Motor neuron (in vitro differentiated cells): ENCODE results near the gene LYPD3. TPM values are rescaled to one million over a fixed set of nuclear protein-coding genes. Genes with fewer than 3 reads are reported as not detected.
"Not testable (repeated sequence)": the region's sequence is repeated elsewhere in the genome, so short reads cannot be mapped to it uniquely, and the experiment has no call there.

Experiments used
- ATAC-seq, 8 experiments: fragments of 200-7000 bp; cut with Tn5 transposase; replicated peaks in 6 of 8; 2 replicates each; pipeline ENCODE4 v1.8.0; 2021; ENCODE audit warnings: mild to moderate bottlenecking in 8 of 8, moderate library complexity in 8 of 8
- H3K27ac ChIP-seq, 2 donors: fragments of 250-450 bp; sonication (Bioruptor Pico); 2 replicates each; pipeline ENCODE4 v1.9.0; 2021; ENCODE audit warnings: antibody characterized with exemption in 2 of 2, mild to moderate bottlenecking in 2 of 2, moderate library complexity in 1 of 2
- H3K4me1 ChIP-seq, 2 donors: fragments of 250-450 bp; sonication (Bioruptor Pico); replicated peaks in 1 of 2; 2 replicates each; pipeline ENCODE4 v1.6.1; 2021; ENCODE audit warnings: antibody characterized with exemption in 2 of 2, mild to moderate bottlenecking in 2 of 2, moderate library complexity in 1 of 2
- H3K4me3 ChIP-seq, 5 donors: fragments of 250-450 bp; sonication (Bioruptor Pico); 2 replicates each; pipeline ENCODE4 v1.9.0; 2021; ENCODE audit warnings: antibody characterized with exemption in 5 of 5, mild to moderate bottlenecking in 5 of 5, moderate library complexity in 4 of 5
- WGBS, 10 experiments: fragments of 450-650 bp; shearing (Covaris generic); methylation state at CpG; one replicate each; pipeline ENCODE4 v1.0.0; 2022; 5-methylcytosine and 5-hydroxymethylcytosine counted together
- in situ Hi-C, 9 experiments: fragments of 400-800 bp; cut with MboI; loops; one replicate each; pipeline ENCODE4 v1.15.0; 2021; ENCODE audit warnings: low sequenced_read_pairs in 9 of 9, low pct_unique_long_range_greater_than_20kb in 2 of 9; ENCODE audit not compliant: unreplicated experiment in 9 of 9
- total RNA-seq, 8 experiments: library from RNA; unstranded; fragments of 300-600 nt; gene quantifications; 2 replicates each; pipeline versions ENCODE4 v1.2.3 to v1.2.4, GENCODE V29; 2022

Gene LYPD3
- total RNA-seq, 8 experiments from 2014 or later: 0.31 to 4.6 (median 1.1) TPM

DNA sequence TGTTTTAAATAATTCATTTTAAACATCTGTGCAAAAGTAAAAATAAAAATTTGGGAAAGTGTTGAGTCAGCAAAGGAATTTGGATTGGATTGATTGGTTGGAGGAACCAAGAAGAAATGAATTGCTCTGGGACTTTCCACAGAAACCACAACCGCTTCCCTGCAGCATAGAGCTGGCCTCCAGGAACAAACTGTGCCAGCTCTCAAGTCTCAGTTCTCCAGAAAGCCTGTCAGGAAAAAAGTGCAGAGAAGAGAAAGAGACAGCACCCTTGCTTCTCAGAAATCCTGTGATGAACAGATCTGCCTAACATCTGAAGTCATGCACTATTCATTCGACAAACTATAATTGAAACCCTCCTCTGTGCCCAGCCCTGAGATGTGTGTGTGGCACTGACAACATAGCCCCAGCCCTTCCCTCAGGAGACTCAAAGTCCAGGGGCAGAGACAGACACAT is 14.8 kb downstream of the LYPD3 start:
- H3K27ac ChIP-seq: no peak overlapping the region
- in situ Hi-C loops: loop anchor here in 4 of 9 experiments (10.0 kb wide), 1 partner anchor 64 kb away; no protein-coding TSS in a partner anchor
- WGBS, 10 experiments: 0 to 100% (median 60%) methylated on average over 1 of the region's 2 CpGs; no CpG with 5 or more reads in 5 of the 10 experiments
- ATAC-seq: peak in 2 of 8 experiments; percentile 60 to 70
- H3K4me1 ChIP-seq: no peaks in the 10 kb centered on the region
- H3K4me3 ChIP-seq: no peak overlapping the region

GRCh38 chr19:43447655-43448054 is 17.8 kb downstream of the LYPD3 start:
- in situ Hi-C loops: loop anchor here in 5 of 9 experiments (5.0 to 25.0 kb wide), 4 partner anchors 67 to 340 kb away; partner anchors contain the start of genes ETHE1 (in 1 of the 5) and KCNN4 (in 1 of the 5)
- no peak overlapping the region for H3K4me3 ChIP-seq
- H3K4me1 ChIP-seq: no peaks in the 10 kb centered on the region
- WGBS, 10 experiments: 80 to 100% (median 100%) methylated on average over 1 to 7 of the region's 9 CpGs; no CpG with 5 or more reads in 4 of the 10 experiments
- ATAC-seq: no peak
- no peak overlapping the region for H3K27ac ChIP-seq

DNA sequence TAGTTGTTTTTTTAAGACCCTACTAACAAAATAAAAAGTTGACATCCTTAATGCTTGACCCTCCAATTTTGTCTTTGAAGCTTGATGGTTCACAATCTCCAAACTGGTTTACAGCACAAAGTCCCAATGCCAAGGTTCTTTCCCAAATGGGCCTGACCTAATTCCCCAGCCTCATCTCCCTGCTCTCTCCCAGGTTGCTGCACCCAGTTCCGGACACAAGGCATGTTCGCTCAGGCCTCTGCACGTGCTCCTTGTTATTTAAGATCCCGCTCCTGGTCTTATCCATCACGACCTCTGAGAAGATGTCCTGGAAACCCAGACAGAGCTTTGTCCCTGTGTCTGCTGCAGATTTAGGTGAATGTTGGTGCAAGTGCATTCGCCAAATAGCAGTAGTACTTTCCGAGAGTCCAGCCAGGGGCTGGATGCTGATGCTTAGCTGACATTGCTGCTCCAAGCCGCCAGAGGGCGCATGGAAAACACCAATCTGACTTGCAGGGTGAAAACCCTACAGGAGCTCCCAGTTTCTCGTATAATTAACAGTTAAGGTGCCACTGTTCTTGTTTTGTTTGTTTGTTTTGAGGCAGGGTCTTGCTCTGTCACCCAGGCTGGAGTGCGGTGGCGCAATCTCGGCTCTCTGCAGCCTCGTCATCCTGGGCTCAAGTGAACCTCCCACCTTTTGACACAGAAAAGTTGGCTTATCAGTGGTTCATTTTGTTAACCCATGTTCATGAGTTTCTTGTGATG is 18.5 kb downstream of the LYPD3 start:
- Histone ChIP-seq H3K4me3 (no peak overlapping the region), H3K27ac (no peak overlapping the region), H3K4me1 (no peaks in the 10 kb centered on the region)
- WGBS, 10 experiments: 0 to 83% (median 35%) methylated on average over 1 to 12 of the region's 14 CpGs; no CpG with 5 or more reads in 2 of the 10 experiments
- ATAC-seq: peak; percentile 80 to 94 (median 86)
- in situ Hi-C loops: loop anchor here in 5 of 9 experiments (5.0 to 25.0 kb wide), 4 partner anchors 68 to 340 kb away; partner anchors contain the start of genes ETHE1 (in 1 of the 5) and KCNN4 (in 1 of the 5)

DNA sequence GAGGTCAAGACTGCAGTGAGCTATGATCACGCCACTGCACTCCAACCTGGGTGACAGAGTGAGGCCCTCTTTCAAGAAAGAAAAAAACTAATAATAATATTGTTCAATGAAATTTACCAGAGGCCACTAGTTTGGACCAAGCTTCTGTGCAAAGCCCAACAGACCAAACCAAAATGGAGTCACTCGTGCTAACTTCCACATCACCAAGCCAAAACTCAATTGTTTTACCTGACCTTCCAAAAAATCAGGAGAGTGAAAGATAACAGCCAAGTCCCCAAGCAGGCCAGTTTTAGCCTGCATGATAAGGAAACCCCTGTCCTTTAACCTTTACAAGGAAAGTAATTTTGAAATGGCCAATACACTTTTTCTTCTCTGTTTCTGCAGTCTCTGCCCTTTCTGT is 20.0 kb downstream of the LYPD3 start:
- H3K27ac ChIP-seq: no peak overlapping the region
- WGBS, 10 experiments: 64 to 100% (median 94%) methylated on average over 1 to 2 of the region's 2 CpGs; no CpG with 5 or more reads in 3 of the 10 experiments
- H3K4me1 ChIP-seq: no peaks in the 10 kb centered on the region
- no peak overlapping the region for H3K4me3 ChIP-seq
- in situ Hi-C loops: loop anchor here in 5 of 9 experiments (5.0 to 25.0 kb wide), 4 partner anchors 69 to 342 kb away; partner anchors contain the start of genes ETHE1 (in 1 of the 5) and KCNN4 (in 1 of the 5)
- no peak for ATAC-seq

DNA sequence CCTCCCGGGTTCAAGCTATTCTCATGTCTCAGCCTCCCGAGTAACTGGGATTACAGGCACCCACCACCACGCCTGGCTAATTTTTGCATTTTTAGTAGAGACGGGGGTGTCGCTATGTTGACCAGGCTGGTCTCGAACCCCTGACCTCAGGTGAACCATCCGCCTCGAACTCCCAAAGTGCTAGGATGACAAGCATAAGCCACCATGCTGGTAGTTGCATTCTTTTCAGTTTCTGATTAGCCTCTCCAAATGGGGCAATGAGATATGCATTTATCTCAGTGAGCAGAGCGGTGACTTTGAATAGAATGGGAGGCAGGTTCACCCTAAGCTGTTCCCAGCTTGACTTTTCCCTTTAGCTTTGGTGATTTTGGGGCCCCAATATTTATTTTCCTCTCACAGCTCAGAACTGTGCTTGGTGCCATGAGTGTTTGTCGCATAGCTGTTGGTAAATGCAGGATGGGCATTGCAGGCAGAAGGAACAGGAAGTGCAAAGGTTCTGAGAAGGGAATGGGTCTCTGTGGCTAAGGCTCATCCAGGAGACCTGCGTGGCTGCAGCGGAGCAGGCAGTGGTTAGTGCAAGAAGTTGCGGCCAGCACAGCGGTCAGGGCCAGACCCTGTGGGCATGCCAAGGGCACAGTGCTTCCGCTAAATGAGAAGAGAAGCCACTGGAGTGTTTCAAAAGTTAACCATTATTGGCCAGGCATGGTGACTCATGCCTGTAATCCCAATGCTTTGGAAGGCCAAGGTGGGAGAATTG is 20.7 kb downstream of the LYPD3 start:
- in situ Hi-C loops: loop anchor here in 5 of 9 experiments (5.0 to 25.0 kb wide), 4 partner anchors 70 to 343 kb away; partner anchors contain the start of genes ETHE1 (in 1 of the 5) and KCNN4 (in 1 of the 5)
- 84 to 100% (median 95%) methylated on average over 1 to 9 of the region's 15 CpGs; no CpG with 5 or more reads in 4 of the 10 experiments for WGBS, 10 experiments

DNA sequence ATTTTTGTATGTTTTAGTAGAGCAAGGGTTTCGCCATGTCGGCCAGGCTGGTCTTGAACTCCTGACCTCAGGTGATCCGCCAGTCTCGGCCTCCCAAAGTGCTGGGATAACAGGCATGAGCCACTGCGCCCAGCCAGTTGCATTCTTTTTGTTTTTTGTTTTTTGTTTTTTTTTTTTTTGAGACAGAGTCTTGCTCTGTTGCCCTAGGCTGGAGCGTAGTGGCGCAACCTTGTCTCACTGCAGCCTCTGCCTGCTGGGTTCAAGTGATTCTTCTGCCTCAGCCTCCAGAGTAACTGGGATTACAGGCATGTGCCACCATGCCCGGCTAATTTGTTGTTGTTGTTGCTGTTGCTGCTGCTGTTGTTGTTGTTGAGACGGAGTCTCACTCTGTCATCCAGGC is 21.3 kb downstream of the LYPD3 start:
- WGBS, 10 experiments: 69 to 100% (median 96%) methylated on average over 1 to 9 of the region's 9 CpGs; no CpG with 5 or more reads in 1 of the 10 experiments

More for the DNA sequence above, 20.7 kb downstream of the LYPD3 start:
- no peaks in the 10 kb centered on the region for H3K4me1 ChIP-seq
- no peak overlapping the region for H3K27ac ChIP-seq
- H3K4me3 ChIP-seq: no peak overlapping the region
- no peak for ATAC-seq

GRCh38 chr19:43441716-43442115 is 23.7 kb downstream of the LYPD3 start:
- 18 to 80% (median 40%) methylated on average over 1 to 3 of the region's 3 CpGs; no CpG with 5 or more reads in 1 of the 10 experiments for WGBS, 10 experiments
- ATAC-seq: no peak
- Histone ChIP-seq H3K4me1 (no peaks in the 10 kb centered on the region), H3K4me3 (no peak overlapping the region), H3K27ac (no peak overlapping the region)
- in situ Hi-C loops: loop anchor here in 4 of 9 experiments (10.0 to 25.0 kb wide), 3 partner anchors 73 to 346 kb away; partner anchors contain the start of genes ETHE1 (in 1 of the 4) and KCNN4 (in 1 of the 4)

More for the DNA sequence above, 21.3 kb downstream of the LYPD3 start:
- not testable (repeated sequence) for ATAC-seq, H3K4me3 ChIP-seq, H3K4me1 ChIP-seq, H3K27ac ChIP-seq
- in situ Hi-C loops: loop anchor here in 4 of 9 experiments (10.0 to 25.0 kb wide), 3 partner anchors 71 to 343 kb away; partner anchors contain the start of genes ETHE1 (in 1 of the 4) and KCNN4 (in 1 of the 4)

GRCh38 chr19:43439709-43440063 is 25.7 kb downstream of the LYPD3 start:
- Histone ChIP-seq H3K27ac (no peak overlapping the region), H3K4me1 (no peaks in the 10 kb centered on the region), H3K4me3 (no peak overlapping the region)
- in situ Hi-C loops: loop anchor here in 4 of 9 experiments (10.0 to 25.0 kb wide), 3 partner anchors 75 to 348 kb away; partner anchors contain the start of genes ETHE1 (in 1 of the 4) and KCNN4 (in 1 of the 4)
- ATAC-seq: no peak

DNA sequence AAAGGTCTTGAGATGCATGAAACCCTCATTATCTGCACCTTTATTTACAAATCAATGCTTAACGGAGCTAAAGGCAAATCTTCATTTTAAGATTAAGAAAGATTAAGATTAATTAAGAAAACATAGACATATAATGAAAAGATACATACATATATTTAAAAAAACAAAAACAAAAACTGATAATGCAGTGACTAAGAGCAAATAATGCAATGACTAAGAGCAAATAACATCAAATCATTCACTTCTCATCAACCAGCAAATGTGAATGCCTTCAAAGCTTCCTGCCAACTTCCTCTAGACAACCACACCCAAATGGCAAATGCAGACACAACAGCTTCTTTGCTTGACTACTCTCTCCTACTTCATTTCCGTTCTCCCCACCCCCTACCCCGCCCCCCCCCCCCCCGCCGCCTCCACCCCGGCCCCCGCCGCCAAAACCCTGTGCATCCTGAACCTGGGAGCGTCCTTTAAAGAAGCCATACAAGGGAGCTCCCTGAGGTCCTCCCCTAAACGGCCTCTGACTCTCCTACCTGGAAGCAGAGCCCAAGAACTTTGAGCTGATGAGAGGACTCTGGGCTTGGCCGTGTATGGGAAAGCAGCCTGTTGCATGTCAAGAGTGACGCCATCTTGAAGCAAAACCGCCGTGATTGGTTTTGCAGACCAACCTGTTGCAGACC is 26.2 kb downstream of the LYPD3 start:
- in situ Hi-C loops: loop anchor here in 1 of 9 experiments (25.0 kb wide), 1 partner anchor 348 kb away; the partner anchor contains the start of gene KCNN4
- Histone ChIP-seq H3K4me1 (no peaks in the 10 kb centered on the region), H3K27ac (no peak overlapping the region), H3K4me3 (no peak overlapping the region)
- peak in 3 of 8 experiments; percentile 55 to 65 (median 65) for ATAC-seq
- 0 to 100% (median 64%) methylated on average over 1 to 13 of the region's 14 CpGs for WGBS, 10 experiments

DNA sequence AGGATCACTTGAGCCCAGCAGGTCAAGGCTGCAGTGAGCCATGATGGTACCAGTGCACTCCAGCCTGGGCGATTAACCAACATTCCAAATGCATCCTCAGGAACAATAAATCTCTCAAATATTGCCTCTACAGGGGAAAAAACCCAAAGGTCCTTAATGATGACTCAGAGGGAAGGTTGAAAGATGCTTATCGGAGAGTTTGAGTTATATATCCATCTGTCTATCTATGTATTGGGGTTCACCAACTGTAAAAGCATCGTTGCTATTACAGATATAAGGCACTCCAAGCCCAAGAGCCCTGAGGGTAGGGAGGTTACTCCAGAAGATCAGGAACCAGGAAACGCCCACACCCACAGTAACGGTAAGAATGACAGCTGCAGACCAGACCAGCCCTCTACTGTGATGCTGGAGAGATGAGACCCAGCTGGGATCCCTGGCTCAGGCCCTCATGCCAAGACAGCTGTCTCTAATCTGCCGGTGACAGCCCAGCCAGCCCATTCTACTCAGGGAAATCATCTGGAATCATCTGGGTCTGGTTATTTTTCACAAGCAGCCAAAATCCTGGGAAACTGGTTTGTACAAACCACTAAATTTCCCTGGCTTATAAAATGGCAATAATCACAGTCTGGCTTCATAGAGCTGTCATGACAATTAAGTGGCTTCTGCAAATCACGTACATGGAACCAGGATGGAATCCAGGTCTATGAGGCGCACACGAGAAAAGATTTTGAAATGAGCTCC is 26.9 kb downstream of the LYPD3 start:
- Histone ChIP-seq H3K4me1 (no peaks in the 10 kb centered on the region), H3K27ac (no peak overlapping the region), H3K4me3 (no peak overlapping the region)
- WGBS, 10 experiments: 0 to 80% (median 54%) methylated on average over 1 to 9 of the region's 9 CpGs
- ATAC-seq: peak in 3 of 8 experiments; percentile 94 to 97 (median 94)
- in situ Hi-C loops: loop anchor here in 1 of 9 experiments (25.0 kb wide), 1 partner anchor 349 kb away; the partner anchor contains the start of gene KCNN4

GRCh38 chr19:43437712-43438111 is 27.7 kb downstream of the LYPD3 start:
- WGBS, 10 experiments: 40 to 90% (median 80%) methylated on average over 1 to 6 of the region's 6 CpGs; no CpG with 5 or more reads in 3 of the 10 experiments
- in situ Hi-C loops: loop anchor here in 1 of 9 experiments (25.0 kb wide), 1 partner anchor 350 kb away; the partner anchor contains the start of gene KCNN4
- no peak for ATAC-seq

More at GRCh38 chr19:43437712-43438111, 27.7 kb downstream of the LYPD3 start:
- H3K27ac ChIP-seq: no peak overlapping the region
- no peak overlapping the region for H3K4me3 ChIP-seq
- H3K4me1 ChIP-seq: no peaks in the 10 kb centered on the region
